Measurements from ENCODE around the gene FANK1. TPM values are rescaled to one million over a fixed set of nuclear protein-coding genes. Genes with fewer than 3 reads are reported as not detected.
"Not testable (repeated sequence)": the region's sequence is repeated elsewhere in the genome, so short reads cannot be mapped to it uniquely, and the experiment has no call there.

FANK1 gene
- total RNA-seq: under 1 TPM in 3 of 4 donors, not detected in 1; 0.24 to 0.61 (median 0.42) TPM

- peak; percentile 79 to 80 for TF ChIP-seq POLR2A (IDR thresholded peaks at IDR 0.05)
- intact Hi-C loops (cut with DNase I; ENCODE audit: low total_unique reads): loop anchor here (2.0 to 5.0 kb wide), 2 partner anchors 74 to 178 kb away; partner anchors contain the start of genes BCCIP, EDRF1 and UROS
- H3K9me3 ChIP-seq; H3K27me3 ChIP-seq; in situ Hi-C loops (cut with MboI; ENCODE audit: low sequenced_read_pairs in 4 of 4); H3K36me3 ChIP-seq: not testable (repeated sequence)
- peaks cover 14 to 19% of the 10 kb centered on the region in 2 donors for H3K4me1 ChIP-seq
- H3K4me3 ChIP-seq: peak within 1 kb of the TSS; percentile 78 to 85 (median 81)
- DNase-seq: peak; percentile 74 to 83
- peak; percentile 89 to 91 for ATAC-seq
- peak within 1 kb of the TSS; percentile 75 to 88 (median 81) for H3K27ac ChIP-seq
These were observed at the start of gene FANK1 for GRCh38 chr10:125896088-125896934. Gene FANK1, plus strand, starts transcription at chr10:125896564. Its CDS starts 79 bp downstream, at chr10:125896643.

- DNase-seq (no peak), ATAC-seq (no peak)
- Histone ChIP-seq H3K27me3 (no peaks in the 10 kb centered on the region), H3K4me3 (no peak overlapping the region), H3K36me3 (peaks cover 0 to 43% of the 10 kb centered on the region in 2 donors), H3K4me1 (no peaks in the 10 kb centered on the region), H3K9me3 (no peaks in the 10 kb centered on the region), H3K27ac (no peak overlapping the region)
- TF ChIP-seq CTCF (IDR thresholded peaks at IDR 0.05 in 4 of 5, conservative IDR thresholded peaks at IDR 0.05 in 1 of 5) (no peak), POLR2A (IDR thresholded peaks at IDR 0.05) (no peak)
- in situ Hi-C loops (cut with MboI; ENCODE audit: low sequenced_read_pairs in 4 of 4) (no loop called here), intact Hi-C loops (cut with DNase I; ENCODE audit: low total_unique reads) (no loop called here)
These were observed 49.5 kb upstream of the FANK1 start for GRCh38 chr10:125846894-125847293.

- TF ChIP-seq POLR2A (IDR thresholded peaks at IDR 0.05): no peak
- TF ChIP-seq CTCF (IDR thresholded peaks at IDR 0.05 in 4 of 5, conservative IDR thresholded peaks at IDR 0.05 in 1 of 5): no peak
- no peak overlapping the region for H3K27ac ChIP-seq
- intact Hi-C loops (cut with DNase I; ENCODE audit: low total_unique reads): no loop called here
- H3K27me3 ChIP-seq: no peaks in the 10 kb centered on the region
- H3K4me3 ChIP-seq: no peak overlapping the region
- no peaks in the 10 kb centered on the region for H3K4me1 ChIP-seq
- no peaks in the 10 kb centered on the region for H3K9me3 ChIP-seq
- in situ Hi-C loops (cut with MboI; ENCODE audit: low sequenced_read_pairs in 4 of 4): no loop called here
- DNase-seq (no peak), ATAC-seq (no peak)
- peaks cover 0 to 48% of the 10 kb centered on the region in 2 donors for H3K36me3 ChIP-seq
These were observed 48.0 kb upstream of the FANK1 start for GRCh38 chr10:125848371-125848770.

- intact Hi-C loops (cut with DNase I; ENCODE audit: low total_unique reads) (no loop called here), in situ Hi-C loops (cut with MboI; ENCODE audit: low sequenced_read_pairs in 4 of 4) (no loop called here)
- TF ChIP-seq POLR2A (IDR thresholded peaks at IDR 0.05) (no peak), CTCF (IDR thresholded peaks at IDR 0.05 in 4 of 5, conservative IDR thresholded peaks at IDR 0.05 in 1 of 5) (no peak)
- Histone ChIP-seq H3K4me1 (no peaks in the 10 kb centered on the region), H3K4me3 (no peak overlapping the region), H3K9me3 (no peaks in the 10 kb centered on the region), H3K36me3 (peaks cover 0 to 53% of the 10 kb centered on the region in 2 donors), H3K27ac (no peak overlapping the region), H3K27me3 (no peaks in the 10 kb centered on the region)
- no peak for DNase-seq
- ATAC-seq: no peak
These were observed 47.5 kb upstream of the FANK1 start for GRCh38 chr10:125848857-125849256.

GRCh38 chr10:125849448-125849847 is 46.9 kb upstream of the FANK1 start:
- H3K4me3 ChIP-seq: no peak overlapping the region
- H3K4me1 ChIP-seq: no peaks in the 10 kb centered on the region
- intact Hi-C loops (cut with DNase I; ENCODE audit: low total_unique reads) (no loop called here), in situ Hi-C loops (cut with MboI; ENCODE audit: low sequenced_read_pairs in 4 of 4) (no loop called here)
- H3K36me3 ChIP-seq: peaks cover 0 to 59% of the 10 kb centered on the region in 2 donors
- H3K9me3 ChIP-seq: no peaks in the 10 kb centered on the region
- no peak overlapping the region for H3K27ac ChIP-seq
- ATAC-seq: no peak
- TF ChIP-seq CTCF (IDR thresholded peaks at IDR 0.05 in 4 of 5, conservative IDR thresholded peaks at IDR 0.05 in 1 of 5): no peak
- no peak for TF ChIP-seq POLR2A (IDR thresholded peaks at IDR 0.05)
- H3K27me3 ChIP-seq: no peaks in the 10 kb centered on the region
- no peak for DNase-seq
